PC-3 (cell line): Measurements from ENCODE around the gene WDR49.

Experiments
- EZH2 ChIP-seq: fragments of 300-600 bp; sonication (generic); IDR thresholded peaks from one replicate; pipeline ENCODE4 v1.6.1; 2017; ENCODE audit warnings: antibody characterized with exemption, mild to moderate bottlenecking, low read length; ENCODE audit not compliant: unreplicated experiment
- EZH2phosphoT487 ChIP-seq: fragments of 300-600 bp; sonication (generic); IDR thresholded peaks from 2 replicates; pipeline ENCODE4 v1.6.1; 2018; ENCODE audit warnings: mild to moderate bottlenecking, antibody characterized with exemption, low read length, borderline replicate concordance
- TF ChIP-seq, protein P1 (sequence below): fragments of 300-600 bp; sonication (generic); conservative IDR thresholded peaks from 2 replicates; pipeline ENCODE4 v1.5.1; 2017; ENCODE audit warnings: antibody characterized with exemption, low read depth, mild to moderate bottlenecking, low read length

- TF ChIP-seq, protein P1, sequence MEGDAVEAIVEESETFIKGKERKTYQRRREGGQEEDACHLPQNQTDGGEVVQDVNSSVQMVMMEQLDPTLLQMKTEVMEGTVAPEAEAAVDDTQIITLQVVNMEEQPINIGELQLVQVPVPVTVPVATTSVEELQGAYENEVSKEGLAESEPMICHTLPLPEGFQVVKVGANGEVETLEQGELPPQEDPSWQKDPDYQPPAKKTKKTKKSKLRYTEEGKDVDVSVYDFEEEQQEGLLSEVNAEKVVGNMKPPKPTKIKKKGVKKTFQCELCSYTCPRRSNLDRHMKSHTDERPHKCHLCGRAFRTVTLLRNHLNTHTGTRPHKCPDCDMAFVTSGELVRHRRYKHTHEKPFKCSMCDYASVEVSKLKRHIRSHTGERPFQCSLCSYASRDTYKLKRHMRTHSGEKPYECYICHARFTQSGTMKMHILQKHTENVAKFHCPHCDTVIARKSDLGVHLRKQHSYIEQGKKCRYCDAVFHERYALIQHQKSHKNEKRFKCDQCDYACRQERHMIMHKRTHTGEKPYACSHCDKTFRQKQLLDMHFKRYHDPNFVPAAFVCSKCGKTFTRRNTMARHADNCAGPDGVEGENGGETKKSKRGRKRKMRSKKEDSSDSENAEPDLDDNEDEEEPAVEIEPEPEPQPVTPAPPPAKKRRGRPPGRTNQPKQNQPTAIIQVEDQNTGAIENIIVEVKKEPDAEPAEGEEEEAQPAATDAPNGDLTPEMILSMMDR, result no peak
- TF ChIP-seq EZH2 (no peak), EZH2phosphoT487 (no peak)
Measured at GRCh38 chr3:167568634-167569033, 85.1 kb downstream of the WDR49 start.
